Breast epithelium (tissue), 4 donors: ENCODE measurements around the gene AMFR. TPM values are rescaled to one million over a fixed set of nuclear protein-coding genes. Genes with fewer than 3 reads are reported as not detected.
A peak's percentile ranks its signal among the peaks of the same experiment; 100 is the strongest.

Experiments
- DNase-seq, 2 donors: peaks; one replicate each; pipeline ENCODE4 v3.0.0-alpha.2; 2019; ENCODE audit warnings: low spot score in 2 of 2
- H3K27ac ChIP-seq, 2 donors: fragments of 200-600 bp; sonication (generic) in 1 of 2; one replicate each; pipeline ENCODE4 v1.5.1; 2016 to 2019; ENCODE audit warnings: mild to moderate bottlenecking in 1 of 2
- H3K27me3 ChIP-seq, 2 donors: fragments of 200-600 bp; sonication (generic) in 1 of 2; one replicate each; pipeline versions ENCODE4 v1.5.1 to v1.6.0; 2017 to 2019; ENCODE audit warnings: control low read depth in 1 of 2, mild to moderate bottlenecking in 1 of 2
- H3K36me3 ChIP-seq: fragments of 200-600 bp; one replicate; pipeline ENCODE4 v1.5.1; 2019
- H3K4me1 ChIP-seq, 2 donors: fragments of 200-600 bp; sonication (generic); one replicate each; pipeline ENCODE4 v1.5.1; 2016 to 2019; ENCODE audit warnings: control low read depth in 1 of 2
- H3K4me3 ChIP-seq, 3 donors: fragments of 200-600 bp; sonication (generic); 1 replicate in 2 of 3; 2 replicates in 1 of 3; pipeline ENCODE4 v1.5.1; 2016 to 2019; ENCODE audit warnings: mild to moderate bottlenecking in 3 of 3, moderate library complexity in 2 of 3
- H3K9me3 ChIP-seq, 2 donors: fragments of 200-600 bp; sonication (generic) in 1 of 2; one replicate each; pipeline ENCODE4 v1.5.1; 2016 to 2019; ENCODE audit warnings: control low read depth in 1 of 2
- POLR2A ChIP-seq: fragments of 450-650 bp; IDR thresholded peaks from one replicate; pipeline ENCODE4 v1.6.1; 2016; ENCODE audit warnings: antibody characterized with exemption, mild to moderate bottlenecking, moderate library complexity
- POLR2AphosphoS5 ChIP-seq, 3 donors: sonication (generic); formaldehyde crosslinking; IDR thresholded peaks; one replicate each; pipeline ENCODE4 v1.6.1; 2017; ENCODE audit warnings: antibody characterized with exemption in 3 of 3
- intact Hi-C: fragments of 100-400 bp; cut with DNase I; formaldehyde crosslinking; loops from one replicate; pipeline ENCODE4 v1.15.1; 2023; ENCODE audit warnings: low total_unique reads
- total RNA-seq, 3 donors: library from RNA; depleted of rRNA; stranded (reverse); fragments of >200 nt; gene quantifications; one replicate each; pipeline ENCODE4 v1.1.0, GENCODE V29; 2016
- TF ChIP-seq, protein P1 (sequence below), 3 donors: fragments of 450-650 bp; IDR thresholded peaks; one replicate each; pipeline ENCODE4 v1.5.1; 2016 to 2017; ENCODE audit warnings: antibody characterized with exemption in 3 of 3, mild to moderate bottlenecking in 3 of 3, moderate library complexity in 3 of 3

AMFR gene
- total RNA-seq, 3 donors from 2014 or later, result 156 to 205 (median 188) TPM

DNA sequence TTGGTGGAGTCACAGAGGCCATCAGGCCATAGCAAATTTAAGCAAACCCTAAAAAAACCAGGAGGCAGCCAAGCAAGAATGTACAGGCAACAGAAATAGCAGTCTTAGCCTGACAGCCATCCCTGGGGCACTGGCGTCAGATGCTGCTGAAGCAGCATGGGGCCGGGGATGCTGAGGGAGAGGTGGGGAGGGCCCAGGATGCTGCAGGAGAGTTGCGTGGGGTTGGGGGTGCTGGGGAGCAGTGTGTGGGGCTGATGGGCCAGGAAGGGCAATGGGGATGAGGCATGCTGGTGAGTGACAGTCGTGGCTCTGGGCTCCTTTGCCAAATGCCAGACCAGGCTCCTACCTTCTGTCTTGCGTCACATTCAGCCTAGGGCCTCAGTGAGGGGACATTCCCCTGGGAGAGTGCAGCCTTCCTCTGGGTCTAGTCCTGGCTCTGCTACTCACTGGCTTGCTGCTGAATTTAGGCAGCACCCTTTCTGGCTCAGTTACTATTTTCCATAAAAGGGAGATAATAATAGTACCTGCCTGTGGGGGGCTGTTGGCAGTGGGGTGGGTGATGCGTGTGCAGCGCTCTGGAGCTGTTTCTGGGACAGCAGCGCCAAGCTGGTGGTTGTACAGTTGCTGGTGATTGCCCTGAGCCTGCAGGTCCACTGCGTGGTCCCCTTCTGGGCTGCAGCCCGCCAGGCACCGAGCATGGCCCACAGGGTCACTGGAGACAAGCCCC, 88.1 kb downstream of the AMFR start:
- intact Hi-C loops, result no loop called here
- Histone ChIP-seq H3K27ac (no peak overlapping the region), H3K9me3 (no peaks in the 10 kb centered on the region), H3K36me3 (no peaks in the 10 kb centered on the region), H3K4me1 (no peaks in the 10 kb centered on the region), H3K4me3 (no peak overlapping the region), H3K27me3 (no peaks in the 10 kb centered on the region)
- DNase-seq, result no peak
- no peak for TF ChIP-seq POLR2A
- no peak for TF ChIP-seq POLR2AphosphoS5 (IDR thresholded peaks at IDR 0.05)

DNA sequence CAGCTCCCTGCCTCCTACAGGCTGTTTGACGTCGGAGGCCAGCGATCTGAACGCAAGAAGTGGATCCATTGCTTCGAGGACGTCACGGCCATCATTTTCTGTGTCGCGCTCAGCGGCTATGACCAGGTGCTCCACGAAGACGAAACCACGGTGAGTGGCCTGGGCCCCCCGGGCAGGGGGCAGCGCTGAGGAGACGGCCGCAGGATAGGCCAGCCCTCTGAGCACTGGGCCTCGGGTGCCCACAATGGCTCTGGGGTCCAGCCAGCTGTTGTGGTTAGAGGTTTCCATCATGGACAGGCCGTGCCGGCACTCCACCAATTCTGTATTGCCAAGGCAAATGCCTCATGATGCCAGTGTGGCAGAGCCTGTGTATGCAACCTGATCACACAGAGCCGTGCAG, 88.6 kb downstream of the AMFR start:
- H3K9me3 ChIP-seq, result no peaks in the 10 kb centered on the region
- H3K4me3 ChIP-seq, result no peak overlapping the region
- TF ChIP-seq POLR2A, result no peak
- TF ChIP-seq, protein P1, sequence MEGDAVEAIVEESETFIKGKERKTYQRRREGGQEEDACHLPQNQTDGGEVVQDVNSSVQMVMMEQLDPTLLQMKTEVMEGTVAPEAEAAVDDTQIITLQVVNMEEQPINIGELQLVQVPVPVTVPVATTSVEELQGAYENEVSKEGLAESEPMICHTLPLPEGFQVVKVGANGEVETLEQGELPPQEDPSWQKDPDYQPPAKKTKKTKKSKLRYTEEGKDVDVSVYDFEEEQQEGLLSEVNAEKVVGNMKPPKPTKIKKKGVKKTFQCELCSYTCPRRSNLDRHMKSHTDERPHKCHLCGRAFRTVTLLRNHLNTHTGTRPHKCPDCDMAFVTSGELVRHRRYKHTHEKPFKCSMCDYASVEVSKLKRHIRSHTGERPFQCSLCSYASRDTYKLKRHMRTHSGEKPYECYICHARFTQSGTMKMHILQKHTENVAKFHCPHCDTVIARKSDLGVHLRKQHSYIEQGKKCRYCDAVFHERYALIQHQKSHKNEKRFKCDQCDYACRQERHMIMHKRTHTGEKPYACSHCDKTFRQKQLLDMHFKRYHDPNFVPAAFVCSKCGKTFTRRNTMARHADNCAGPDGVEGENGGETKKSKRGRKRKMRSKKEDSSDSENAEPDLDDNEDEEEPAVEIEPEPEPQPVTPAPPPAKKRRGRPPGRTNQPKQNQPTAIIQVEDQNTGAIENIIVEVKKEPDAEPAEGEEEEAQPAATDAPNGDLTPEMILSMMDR (IDR thresholded peaks at IDR 0.05), result no peak
- TF ChIP-seq POLR2AphosphoS5 (IDR thresholded peaks at IDR 0.05), result no peak
- H3K36me3 ChIP-seq, result no peaks in the 10 kb centered on the region
- no peaks in the 10 kb centered on the region for H3K4me1 ChIP-seq
- intact Hi-C loops, result no loop called here
- no peak overlapping the region for H3K27ac ChIP-seq
- no peak for DNase-seq
- H3K27me3 ChIP-seq, result no peaks in the 10 kb centered on the region

DNA sequence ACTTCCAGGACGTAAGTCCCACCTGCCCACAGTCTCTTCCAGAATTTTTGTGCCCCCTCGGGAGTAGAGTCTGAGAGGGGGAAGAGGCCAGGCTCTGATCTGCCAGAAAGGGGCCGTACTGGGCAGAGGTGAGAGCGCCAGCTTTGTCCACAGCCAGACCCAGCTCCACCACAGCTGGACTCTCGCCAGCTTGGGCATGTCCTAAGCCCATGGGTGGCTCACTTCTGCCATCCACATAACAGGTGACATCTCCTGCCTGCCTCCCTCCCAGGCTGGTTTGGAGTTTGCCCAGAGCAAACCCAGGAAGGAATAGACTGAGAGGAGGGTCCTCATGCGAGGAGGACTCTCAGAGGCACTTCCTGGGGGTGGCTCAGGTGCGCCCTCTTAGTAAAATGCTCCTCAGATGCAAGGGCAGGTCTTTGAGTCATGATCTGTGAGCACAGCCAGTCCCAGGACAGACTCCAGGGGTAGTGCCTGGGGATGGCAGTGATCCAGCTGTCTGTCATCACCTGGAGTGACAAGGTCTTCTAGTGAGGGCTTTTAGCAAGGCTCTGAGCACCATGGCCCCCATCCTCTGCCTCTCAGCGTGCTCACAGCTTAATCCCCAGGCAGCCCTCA, 89.2 kb downstream of the AMFR start:
- no peak overlapping the region for H3K4me3 ChIP-seq
- no peaks in the 10 kb centered on the region for H3K36me3 ChIP-seq
- H3K27ac ChIP-seq, result no peak overlapping the region
- no peak for DNase-seq
- H3K9me3 ChIP-seq, result no peaks in the 10 kb centered on the region
- intact Hi-C loops, result no loop called here
- no peak for TF ChIP-seq POLR2A
- no peak for TF ChIP-seq POLR2AphosphoS5 (IDR thresholded peaks at IDR 0.05)
- TF ChIP-seq, protein P1 (IDR thresholded peaks at IDR 0.05), result no peak
- H3K27me3 ChIP-seq, result no peaks in the 10 kb centered on the region
- no peaks in the 10 kb centered on the region for H3K4me1 ChIP-seq

DNA sequence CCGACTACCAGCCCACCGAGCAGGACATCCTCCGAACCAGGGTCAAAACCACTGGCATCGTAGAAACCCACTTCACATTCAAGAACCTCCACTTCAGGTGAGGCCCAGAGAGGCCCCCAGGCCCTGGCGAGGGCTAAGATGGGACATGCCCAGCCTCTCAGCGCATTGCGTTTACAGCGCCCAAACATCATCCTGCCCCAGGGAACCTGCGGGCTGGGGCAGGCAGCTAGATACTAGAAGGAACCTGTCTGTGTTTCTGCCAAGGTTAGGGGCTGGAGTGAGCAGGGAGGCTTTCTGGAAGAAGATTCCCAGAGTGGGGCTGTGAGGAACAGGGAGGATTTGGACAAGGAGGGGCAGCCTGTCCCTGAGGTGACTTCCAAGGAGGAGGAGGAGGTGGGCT, 90.6 kb downstream of the AMFR start:
- H3K4me3 ChIP-seq, result no peak overlapping the region
- no peak overlapping the region for H3K27ac ChIP-seq
- no peaks in the 10 kb centered on the region for H3K36me3 ChIP-seq
- DNase-seq, result no peak
- TF ChIP-seq, protein P1 (IDR thresholded peaks at IDR 0.05), result no peak
- TF ChIP-seq POLR2AphosphoS5 (IDR thresholded peaks at IDR 0.05) (no peak), POLR2A (no peak)
- H3K9me3 ChIP-seq, result no peaks in the 10 kb centered on the region
- intact Hi-C loops, result no loop called here
- H3K4me1 ChIP-seq, result no peaks in the 10 kb centered on the region
- no peaks in the 10 kb centered on the region for H3K27me3 ChIP-seq

DNA sequence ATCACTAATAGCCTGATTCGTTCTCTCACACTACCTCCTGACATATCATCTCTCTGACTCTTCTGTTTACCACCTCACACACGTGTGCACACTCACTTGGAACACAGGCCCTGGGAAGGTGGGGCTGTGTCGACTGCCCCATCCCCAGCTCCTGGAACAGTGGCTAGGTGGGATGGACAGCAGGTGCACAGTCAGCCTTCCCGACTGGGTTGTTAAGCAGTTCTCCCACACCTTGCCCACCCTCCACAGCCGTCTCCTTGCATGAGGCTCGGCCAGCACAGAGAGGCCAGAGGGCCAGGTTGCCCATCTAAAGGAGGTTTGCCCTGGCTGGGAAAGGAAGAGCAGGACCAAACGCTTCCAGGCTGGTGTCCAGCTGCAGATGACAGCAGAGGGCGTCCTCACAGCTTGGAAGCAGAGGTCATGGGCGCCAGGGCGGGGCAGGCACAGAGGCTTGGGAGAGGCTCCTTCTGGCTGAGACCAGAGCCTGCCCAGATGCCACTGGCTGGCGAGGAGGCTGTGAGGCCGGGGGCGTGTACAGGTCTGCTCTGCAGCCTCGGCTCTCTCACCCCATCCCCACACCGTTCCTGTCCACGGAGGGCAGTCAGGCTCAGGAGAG, 92.8 kb downstream of the AMFR start:
- Histone ChIP-seq H3K4me1 (no peaks in the 10 kb centered on the region), H3K27me3 (no peaks in the 10 kb centered on the region), H3K36me3 (no peaks in the 10 kb centered on the region), H3K27ac (no peak overlapping the region), H3K4me3 (no peak overlapping the region), H3K9me3 (no peaks in the 10 kb centered on the region)
- no peak for TF ChIP-seq POLR2A
- TF ChIP-seq, protein P1 (IDR thresholded peaks at IDR 0.05), result peak in 2 of 3 donors; percentile 36 to 39
- no peak for TF ChIP-seq POLR2AphosphoS5 (IDR thresholded peaks at IDR 0.05)
- intact Hi-C loops, result no loop called here
- DNase-seq, result peak in 1 of 2 donors; percentile 82
